ENCODE measurements around the gene GPR142. TPM values are rescaled to one million over a fixed set of nuclear protein-coding genes. Genes with fewer than 3 reads are reported as not detected.

Gene GPR142
- total and polyA plus RNA-seq, 2 of the 13 experiments (the other 11 are each of a cell fraction or from before 2014, with no cell fraction given) = not detected

- POLR2A ChIA-PET = no interaction called here
- intact Hi-C loops (cut with micrococcal nuclease; ENCODE audit: unreplicated experiment) = no loop called here
Measured at GRCh38 chr17:74359916-74360315, 7.4 kb upstream of the GPR142 start.

More at GRCh38 chr17:74359916-74360315, 7.4 kb upstream of the GPR142 start:
- Histone ChIP-seq H3K36me3 (replicated peaks in 1 of 2; ENCODE audit: control insufficient read depth in 1 of 2, insufficient read depth in 2 of 2, low read length in 2 of 2) (no peaks in the 10 kb centered on the region), H3K4me3 (replicated peaks in 1 of 3; ENCODE audit: insufficient read depth in 1 of 3, low read depth in 2 of 3, low read length in 3 of 3) (no peak overlapping the region), H3K27ac (ENCODE audit: extremely low read length, insufficient read depth, low read length) (no peak overlapping the region), H3K9ac (ENCODE audit: insufficient read depth, low read depth, low read length) (no peak overlapping the region), H3K4me2 (ENCODE audit: low read depth, low read length) (no peak overlapping the region), H3K4me1 (ENCODE audit: insufficient read depth, low read length) (no peaks in the 10 kb centered on the region), H3K27me3 (ENCODE audit: control insufficient read depth in 1 of 2, insufficient read depth in 2 of 2, low read length in 2 of 2) (peaks cover 9 to 77% of the 10 kb centered on the region in 2 experiments; a peak in 4 of 5 replicates), H2AFZ (ENCODE audit: low read length) (no peak overlapping the region), H3K79me2 (ENCODE audit: insufficient read depth, low read length) (no peaks in the 10 kb centered on the region), H3K9me3 (ENCODE audit: low read length) (no peaks in the 10 kb centered on the region), H4K20me1 (ENCODE audit: insufficient read depth, low read length) (peaks cover 3% of the 10 kb centered on the region; the same call in 1 of the 2 replicates)
- BruUV-seq (replicated peaks) = no TSS peak
- FAIRE-seq = no peak
- in situ Hi-C loops (cut with HindIII; ENCODE audit: extremely low pct_ligation_motif_present, low pct_unique_long_range_greater_than_20kb) = no loop called here
- no peak for DNase-seq (ENCODE audit: low spot score)
- no peak for TF ChIP-seq ZHX1 (CRISPR knock-in tag; IDR thresholded peaks at IDR 0.05; ENCODE audit: low read depth)
- no peak for TF ChIP-seq ZNF138 (CRISPR knock-in tag; IDR thresholded peaks at IDR 0.05; ENCODE audit: low read depth)
- no peak for TF ChIP-seq DMTF1 (CRISPR knock-in tag; IDR thresholded peaks at IDR 0.05)
- no peak for TF ChIP-seq ZXDC (CRISPR knock-in tag; IDR thresholded peaks at IDR 0.05)
- no peak for TF ChIP-seq ZNF569 (CRISPR knock-in tag; IDR thresholded peaks at IDR 0.05; ENCODE audit: borderline replicate concordance)
- no peak for TF ChIP-seq KDM5A (IDR thresholded peaks at IDR 0.05; ENCODE audit: borderline replicate concordance, low read length)
- TF ChIP-seq PBX3 (CRISPR knock-in tag; IDR thresholded peaks at IDR 0.05; ENCODE audit: borderline replicate concordance) = no peak
- TF ChIP-seq SMAD1 (CRISPR knock-in tag; IDR thresholded peaks at IDR 0.05; ENCODE audit: borderline replicate concordance, low read depth) = no peak
- TF ChIP-seq CEBPG (CRISPR knock-in tag; IDR thresholded peaks at IDR 0.05) = no peak
- TF ChIP-seq CERS6 (CRISPR knock-in tag; IDR thresholded peaks at IDR 0.05) = no peak
- WGBS (ENCODE audit: low lambda C conversion rate) = 47% methylated on average over 4 of the region's 22 CpGs
- CTCF ChIA-PET (ENCODE audit: low intra/inter-chr PET ratio, low total read pairs) = no interaction called here
- no peak for ATAC-seq

Measured in HepG2 (cell line).